NCI-H524 treated with DMSO at 0.1 percent for 48 hours (cell line): ENCODE measurements around the gene EPPIN.
"Not testable (repeated sequence)": the region's sequence is repeated elsewhere in the genome, so short reads cannot be mapped to it uniquely, and the experiment has no call there.

ENCODE experiments used
- DNase-seq: peaks from one replicate; lab custom pipeline; 2025; lab: John Stamatoyannopoulos, UW

The EPPIN gene

GRCh38 chr20:45547206-45547770 lies at the start of gene EPPIN:
EPPIN (minus strand) TSS chr20:45547401; CDS start chr20:45547357, 44 bp downstream.
- no peak for DNase-seq

- DNase-seq: no peak
These were observed 48.0 kb upstream of the EPPIN start for GRCh38 chr20:45595235-45595634.

- DNase-seq: no peak
These were observed 46.3 kb upstream of the EPPIN start for GRCh38 chr20:45593498-45593897.

GRCh38 chr20:45592574-45593189 lies 45.5 kb upstream of the EPPIN start:
- no peak for DNase-seq

GRCh38 chr20:45589725-45590124 lies 42.5 kb upstream of the EPPIN start:
- no peak for DNase-seq

GRCh38 chr20:45588800-45589199 lies 41.6 kb upstream of the EPPIN start:
- no peak for DNase-seq

- not testable (repeated sequence) for DNase-seq
These were observed 38.8 kb upstream of the EPPIN start for GRCh38 chr20:45585986-45586385.

GRCh38 chr20:45584294-45584693 lies 37.1 kb upstream of the EPPIN start:
- DNase-seq: not testable (repeated sequence)

GRCh38 chr20:45583502-45583901 lies 36.3 kb upstream of the EPPIN start:
- no peak for DNase-seq

GRCh38 chr20:45581702-45582101 lies 34.5 kb upstream of the EPPIN start:
- no peak for DNase-seq

- no peak for DNase-seq
These were observed 32.0 kb upstream of the EPPIN start, which contains the start of gene WFDC8 for GRCh38 chr20:45579184-45579583. WFDC8 (minus strand) TSS chr20:45579284; CDS start chr20:45579247, 37 bp downstream.

- no peak for DNase-seq
These were observed 31.0 kb upstream of the EPPIN start for GRCh38 chr20:45578231-45578630.

GRCh38 chr20:45576995-45577394 lies 29.8 kb upstream of the EPPIN start:
- DNase-seq: no peak

- no peak for DNase-seq
These were observed 28.7 kb upstream of the EPPIN start for GRCh38 chr20:45575931-45576330.

GRCh38 chr20:45569650-45570049 lies 22.4 kb upstream of the EPPIN start:
- not testable (repeated sequence) for DNase-seq

GRCh38 chr20:45564760-45565276 lies 17.6 kb upstream of the EPPIN start:
- DNase-seq: no peak

GRCh38 chr20:45555198-45555597 lies 8.0 kb upstream of the EPPIN start:
- DNase-seq: no peak

- DNase-seq: no peak
These were observed 5.3 kb upstream of the EPPIN start for GRCh38 chr20:45552456-45552855.

- no peak for DNase-seq
These were observed 3.6 kb upstream of the EPPIN start for GRCh38 chr20:45550765-45551164.

- DNase-seq: no peak
These were observed 1.2 kb upstream of the EPPIN start for GRCh38 chr20:45548410-45548809.

GRCh38 chr20:45545754-45546453 lies 1.3 kb downstream of the EPPIN start:
- no peak for DNase-seq

GRCh38 chr20:45545351-45545750 lies 1.9 kb downstream of the EPPIN start:
- no peak for DNase-seq

- DNase-seq: no peak
These were observed 7.8 kb downstream of the EPPIN start, which contains the start of gene WFDC6 for GRCh38 chr20:45539382-45539781. WFDC6 (minus strand) TSS chr20:45539482; CDS start chr20:45539407, 75 bp downstream.
